ENCODE results near the gene GLIS1.

Gene GLIS1

GRCh38 chr1:53616511-53616910 is 122.5 kb downstream of the GLIS1 start:
- no peak for DNase-seq (ENCODE audit: low spot score)

- DNase-seq (ENCODE audit: low spot score) = no peak
Measured at GRCh38 chr1:53615101-53615500, 123.9 kb downstream of the GLIS1 start.

GRCh38 chr1:53614231-53615021 is 124.5 kb downstream of the GLIS1 start:
- DNase-seq (ENCODE audit: low spot score) = no peak

GRCh38 chr1:53608676-53609075 is 130.3 kb downstream of the GLIS1 start:
- no peak for DNase-seq (ENCODE audit: low spot score)

GRCh38 chr1:53608071-53608470 is 130.9 kb downstream of the GLIS1 start:
- DNase-seq (ENCODE audit: low spot score) = no peak

GRCh38 chr1:53606651-53607051 is 132.3 kb downstream of the GLIS1 start:
- DNase-seq (ENCODE audit: low spot score) = no peak

GRCh38 chr1:53606197-53606596 is 132.8 kb downstream of the GLIS1 start:
- DNase-seq (ENCODE audit: low spot score) = no peak

GRCh38 chr1:53605181-53605580 is 133.8 kb downstream of the GLIS1 start:
- no peak for DNase-seq (ENCODE audit: low spot score)

- DNase-seq (ENCODE audit: low spot score) = no peak
Measured at GRCh38 chr1:53604291-53604919, 134.6 kb downstream of the GLIS1 start.

- no peak for DNase-seq (ENCODE audit: low spot score)
Measured at GRCh38 chr1:53603431-53603830, 135.5 kb downstream of the GLIS1 start.

- DNase-seq (ENCODE audit: low spot score) = no peak
Measured at GRCh38 chr1:53601867-53602775, 136.8 kb downstream of the GLIS1 start.

- no peak for DNase-seq (ENCODE audit: low spot score)
Measured at GRCh38 chr1:53601031-53601745, 137.8 kb downstream of the GLIS1 start.

- DNase-seq (ENCODE audit: low spot score) = no peak
Measured at GRCh38 chr1:53600561-53600960, 138.4 kb downstream of the GLIS1 start.

GRCh38 chr1:53600001-53600400 is 139.0 kb downstream of the GLIS1 start:
- DNase-seq (ENCODE audit: low spot score) = no peak

GRCh38 chr1:53599481-53599880 is 139.5 kb downstream of the GLIS1 start:
- DNase-seq (ENCODE audit: low spot score) = no peak

- DNase-seq (ENCODE audit: low spot score) = no peak
Measured at GRCh38 chr1:53598966-53599365, 140.0 kb downstream of the GLIS1 start.

- no peak for DNase-seq (ENCODE audit: low spot score)
Measured at GRCh38 chr1:53595906-53596305, 143.1 kb downstream of the GLIS1 start.

- no peak for DNase-seq (ENCODE audit: low spot score)
Measured at GRCh38 chr1:53594391-53595180, 144.4 kb downstream of the GLIS1 start.

- DNase-seq (ENCODE audit: low spot score) = no peak
Measured at GRCh38 chr1:53593758-53594380, 145.1 kb downstream of the GLIS1 start.

GRCh38 chr1:53592985-53593757 is 145.8 kb downstream of the GLIS1 start:
- no peak for DNase-seq (ENCODE audit: low spot score)

Data from LoVo (cell line).